Keratinocyte (primary cell): ENCODE results near the gene PEX16. TPM values are rescaled to one million over a fixed set of nuclear protein-coding genes. Genes with fewer than 3 reads are reported as not detected.

Source experiments
- DNase-seq: peaks from one replicate; pipeline ENCODE4 v3.0.0-alpha.2; 2011; ENCODE audit warnings: low read depth, missing footprints, low spot score
- FAIRE-seq: peaks from 2 replicates; lab custom pipeline; 2011; peaks lifted over from hg19 to GRCh38; lab: Jason Lieb, UNC
- H2AFZ ChIP-seq: 2 replicates; pipeline ENCODE4 v1.6.0; 2012; ENCODE audit warnings: low read length, control low read depth, inconsistent platforms; ENCODE audit not compliant: control insufficient read depth
- H3K27ac ChIP-seq: 2 replicates; pipeline ENCODE4 v1.5.1; 2011; ENCODE audit warnings: low read length; ENCODE audit not compliant: control insufficient read depth, insufficient read depth
- H3K27me3 ChIP-seq: 3 replicates; pipeline ENCODE4 v1.6.0; 2011; ENCODE audit warnings: low read length; ENCODE audit not compliant: control insufficient read depth, insufficient read depth; ENCODE audit errors: extremely low read depth
- H3K36me3 ChIP-seq, 2 experiments: 2 replicates in 1 of 2; 3 replicates in 1 of 2; pipeline ENCODE4 v1.5.1; 2011; ENCODE audit warnings: low read length in 2 of 2, mild to moderate bottlenecking in 1 of 2; ENCODE audit not compliant: control insufficient read depth in 2 of 2, insufficient read depth in 2 of 2; ENCODE audit errors: extremely low read depth in 1 of 2
- H3K4me1 ChIP-seq: 3 replicates; pipeline ENCODE4 v1.5.1; 2011; ENCODE audit warnings: low read length; ENCODE audit not compliant: control insufficient read depth, insufficient read depth; ENCODE audit errors: extremely low read depth
- H3K4me2 ChIP-seq: 3 replicates; pipeline ENCODE4 v1.6.0; 2011; ENCODE audit warnings: low read depth, low read length; ENCODE audit not compliant: control insufficient read depth, insufficient read depth; ENCODE audit errors: extremely low read depth
- H3K4me3 ChIP-seq, 3 experiments: fragments of 200-600 bp in 1 of 3; sonication (generic) in 1 of 3; 2 replicates in 2 of 3; 3 replicates in 1 of 3; pipeline ENCODE4 v1.5.1; 2011 to 2016; ENCODE audit warnings: low read length in 3 of 3, mild to moderate bottlenecking in 3 of 3, control low read depth in 2 of 3, inconsistent platforms in 1 of 3, low read depth in 1 of 3, mixed read lengths in 1 of 3, mixed run types in 1 of 3, moderate library complexity in 1 of 3; ENCODE audit not compliant: control insufficient read depth in 2 of 3, insufficient read depth in 2 of 3; ENCODE audit errors: extremely low read depth in 1 of 3
- H3K79me2 ChIP-seq: 2 replicates; pipeline ENCODE4 v1.6.0; 2012; ENCODE audit warnings: low read length; ENCODE audit not compliant: control insufficient read depth, insufficient read depth
- H3K9ac ChIP-seq: 3 replicates; pipeline ENCODE4 v1.6.0; 2011; ENCODE audit warnings: low read length; ENCODE audit not compliant: control insufficient read depth, insufficient read depth; ENCODE audit errors: extremely low read depth
- H3K9me1 ChIP-seq: 3 replicates; pipeline ENCODE4 v1.6.0; 2011; ENCODE audit warnings: low read length; ENCODE audit not compliant: control insufficient read depth, insufficient read depth; ENCODE audit errors: extremely low read depth
- H3K9me3 ChIP-seq: 2 replicates; pipeline ENCODE4 v1.5.1; 2012; ENCODE audit warnings: low read depth, low read length; ENCODE audit not compliant: control insufficient read depth
- H4K20me1 ChIP-seq: 3 replicates; pipeline ENCODE4 v1.6.0; 2011; ENCODE audit warnings: low read length; ENCODE audit not compliant: control insufficient read depth, insufficient read depth; ENCODE audit errors: extremely low read depth
- CTCF ChIP-seq, 3 experiments: IDR thresholded peaks in 1 of 3; conservative IDR thresholded peaks in 1 of 3; optimal IDR thresholded peaks in 1 of 3; 2 replicates in 2 of 3; 3 replicates in 1 of 3; pipeline versions ENCODE3 to v1.5.1; 2011; ENCODE audit warnings: low read length in 3 of 3, mild to moderate bottlenecking in 3 of 3, moderate library complexity in 2 of 3, control low read depth in 1 of 3, inconsistent platforms in 1 of 3; ENCODE audit not compliant: insufficient read depth in 2 of 3; ENCODE audit errors: extremely low read depth in 1 of 3
- EZH2 ChIP-seq: IDR thresholded peaks from one replicate; pipeline ENCODE4 v1.6.1; 2012; ENCODE audit warnings: inconsistent platforms, mild to moderate bottlenecking, low read length, moderate library complexity
- dilution Hi-C: fragments of 300-500 bp; cut with MboI; formaldehyde crosslinking; loops from one replicate; pipeline ENCODE4 v1.7.0; 2020; ENCODE audit warnings: low sequenced_read_pairs; ENCODE audit not compliant: extremely low pct_ligation_motif_present
- polyA plus RNA-seq, 5 experiments: library from polyadenylated mRNA; depleted of rRNA in 3 of 5; stranded (reverse) in 3 of 5; stranded (forward) in 1 of 5; unstranded in 1 of 5; fragments of >200 nt; gene quantifications; 1 replicate in 1 of 5; 2 replicates in 3 of 5; 3 replicates in 1 of 5; pipeline versions ENCODE4 v1.2.1 to v1.2.3, GENCODE V29; 2011 to 2012; ENCODE audit warnings: missing spikeins in 2 of 5, low read depth in 1 of 5, low replicate concordance in 1 of 5

Gene PEX16
- polyA plus RNA-seq, 1 donor (not counting 4 experiments of a cell fraction or from before 2014, with no cell fraction given) = 16.7 TPM

- no peaks in the 10 kb centered on the region for H4K20me1 ChIP-seq
- no peak for TF ChIP-seq EZH2
- no peak for TF ChIP-seq CTCF (optimal IDR thresholded peaks at IDR 0.05 in 1 of 3, IDR thresholded peaks at IDR 0.05 in 1 of 3, conservative IDR thresholded peaks at IDR 0.05 in 1 of 3; ENCODE audit: extremely low read depth in 1 of 3, insufficient read depth in 2 of 3, low read length in 3 of 3)
- no peak overlapping the region for H3K4me3 ChIP-seq
- FAIRE-seq (no peak), DNase-seq (no peak)
- no peaks in the 10 kb centered on the region for H3K9me1 ChIP-seq
- peaks cover 21 to 23% of the 10 kb centered on the region in 2 experiments for H3K36me3 ChIP-seq
- no peak overlapping the region for H3K9ac ChIP-seq
- H2AFZ ChIP-seq = no peak overlapping the region
- no peaks in the 10 kb centered on the region for H3K27me3 ChIP-seq
- H3K4me1 ChIP-seq = no peaks in the 10 kb centered on the region
- H3K79me2 ChIP-seq = peaks cover 6% of the 10 kb centered on the region
- dilution Hi-C loops = no loop called here
- H3K27ac ChIP-seq = no peak overlapping the region
- no peaks in the 10 kb centered on the region for H3K9me3 ChIP-seq
- H3K4me2 ChIP-seq = no peak overlapping the region
Measured at GRCh38 chr11:45910623-45911022, 7.1 kb downstream of the PEX16 start.

GRCh38 chr11:45909594-45910475 lies 7.8 kb downstream of the PEX16 start:
- Histone ChIP-seq H3K36me3 (peaks cover 15 to 18% of the 10 kb centered on the region in 2 experiments), H3K4me3 (no peak overlapping the region), H3K27ac (no peak overlapping the region), H3K9ac (no peak overlapping the region), H3K9me3 (no peaks in the 10 kb centered on the region), H3K9me1 (no peaks in the 10 kb centered on the region), H2AFZ (no peak overlapping the region), H3K79me2 (peaks cover under 1% of the 10 kb centered on the region), H3K4me2 (no peak overlapping the region), H4K20me1 (no peaks in the 10 kb centered on the region), H3K27me3 (no peaks in the 10 kb centered on the region), H3K4me1 (no peaks in the 10 kb centered on the region)
- TF ChIP-seq CTCF (optimal IDR thresholded peaks at IDR 0.05 in 1 of 3, IDR thresholded peaks at IDR 0.05 in 1 of 3, conservative IDR thresholded peaks at IDR 0.05 in 1 of 3; ENCODE audit: extremely low read depth in 1 of 3, insufficient read depth in 2 of 3, low read length in 3 of 3) (no peak), EZH2 (no peak)
- dilution Hi-C loops = no loop called here
- FAIRE-seq (no peak), DNase-seq (no peak)
